HG03460 (cell line): Measurements from ENCODE around the gene PNMA1.
A peak's percentile ranks its signal among the peaks of the same experiment; 100 is the strongest.
"Not testable (repeated sequence)": the region's sequence is repeated elsewhere in the genome, so short reads cannot be mapped to it uniquely, and the experiment has no call there.

Source experiments
- ATAC-seq: cut with Tn5 transposase; IDR thresholded peaks from one replicate; pipeline ENCODE4 v1.9.1; 2021; ENCODE audit not compliant: unreplicated experiment

PNMA1 gene

DNA sequence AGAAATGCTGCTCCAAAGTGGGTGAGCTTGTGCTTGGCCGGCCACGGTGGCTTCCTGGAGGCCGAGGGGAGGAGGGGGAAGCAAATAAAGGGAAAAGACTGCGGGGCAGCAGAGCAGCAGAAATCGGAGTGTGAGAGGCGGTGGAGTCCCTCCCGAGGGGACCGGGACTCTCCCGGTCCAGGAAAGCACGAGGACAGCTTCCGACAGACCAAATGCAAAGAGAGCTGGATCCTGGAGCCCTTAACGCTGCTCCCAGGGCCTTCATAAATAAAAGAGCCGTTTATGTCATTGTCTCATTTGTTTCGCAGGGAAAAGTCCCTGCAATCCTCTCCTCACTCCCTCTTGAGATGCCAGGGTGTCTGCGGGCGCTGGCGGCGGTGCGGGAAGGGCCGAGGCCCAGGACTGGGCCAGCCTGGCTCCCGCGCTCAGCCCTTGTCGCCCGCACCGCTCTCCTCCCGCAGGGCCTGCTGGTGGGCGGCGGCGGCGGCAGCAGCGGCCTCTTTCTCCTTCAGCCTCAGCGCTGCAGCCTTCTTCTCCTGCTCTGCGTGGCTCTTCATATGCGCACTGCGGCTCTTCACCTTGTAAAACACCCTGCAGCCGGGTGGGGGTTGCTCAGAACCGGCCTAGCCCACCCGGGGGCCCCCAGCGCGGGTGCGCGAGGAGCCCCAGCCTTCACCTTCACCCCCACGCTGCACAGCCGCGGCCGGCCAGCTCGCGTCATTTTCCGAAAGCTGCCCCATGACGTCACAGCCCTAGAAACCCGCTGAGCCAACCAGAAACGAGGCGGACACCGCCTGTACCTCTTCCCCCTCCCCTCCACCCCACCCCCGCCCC is 4.5 kb upstream of the PNMA1 start:
- ATAC-seq = no peak

DNA sequence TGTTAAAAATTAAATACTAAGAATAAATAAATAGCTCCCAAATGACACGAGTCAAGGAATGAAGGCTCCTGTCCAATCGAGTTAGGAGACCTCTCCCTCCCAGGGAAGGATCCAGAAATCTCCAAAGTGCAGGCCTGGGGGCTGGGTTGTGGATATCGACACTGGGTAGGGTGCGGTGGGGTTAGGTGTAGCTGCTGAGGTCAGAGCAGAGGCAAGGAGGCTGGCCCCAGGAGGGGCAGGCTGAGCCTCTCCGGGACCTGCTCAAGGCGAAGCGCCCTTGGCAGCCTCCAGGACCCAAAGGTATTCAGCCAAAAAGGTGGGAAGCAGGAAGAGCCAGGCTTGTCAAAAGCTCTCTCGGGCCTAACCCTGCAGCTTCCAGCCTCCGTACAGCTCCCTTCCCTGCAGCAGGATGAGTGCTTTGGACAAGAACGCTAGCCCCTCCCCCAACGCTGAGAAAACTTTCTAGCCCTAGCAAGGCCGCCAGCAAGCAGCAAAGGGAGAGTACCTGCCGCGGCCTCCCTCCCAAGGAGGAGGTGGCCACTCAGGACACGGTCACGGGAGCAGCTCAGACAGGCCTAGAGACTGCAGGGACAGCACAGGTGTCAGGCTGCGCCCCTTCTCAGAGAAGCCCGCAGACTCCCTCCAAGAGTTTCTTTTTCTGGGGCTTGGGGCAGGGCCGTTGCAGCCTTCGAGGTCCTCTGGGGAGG is 3.7 kb upstream of the PNMA1 start:
- ATAC-seq = no peak

DNA sequence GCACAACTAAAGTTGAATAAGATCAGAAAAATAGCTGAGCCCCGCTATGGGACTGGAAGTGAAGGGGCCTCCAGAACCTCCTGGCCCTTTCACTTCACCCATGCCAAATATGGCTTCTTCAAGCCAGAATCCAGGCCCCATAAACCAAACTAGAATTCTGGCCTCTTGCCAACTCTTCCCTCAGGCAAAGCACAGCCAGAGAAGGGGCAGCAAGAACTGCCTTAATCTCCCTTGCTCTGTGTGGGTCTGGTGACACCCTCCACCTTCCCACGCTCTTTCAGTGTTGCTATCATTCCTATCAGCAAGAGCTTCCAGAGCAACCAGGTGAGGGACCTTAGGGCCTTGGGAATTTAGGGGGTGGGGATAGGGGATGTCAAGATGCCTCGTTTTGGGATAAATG is 3.1 kb upstream of the PNMA1 start:
- ATAC-seq = no peak

DNA sequence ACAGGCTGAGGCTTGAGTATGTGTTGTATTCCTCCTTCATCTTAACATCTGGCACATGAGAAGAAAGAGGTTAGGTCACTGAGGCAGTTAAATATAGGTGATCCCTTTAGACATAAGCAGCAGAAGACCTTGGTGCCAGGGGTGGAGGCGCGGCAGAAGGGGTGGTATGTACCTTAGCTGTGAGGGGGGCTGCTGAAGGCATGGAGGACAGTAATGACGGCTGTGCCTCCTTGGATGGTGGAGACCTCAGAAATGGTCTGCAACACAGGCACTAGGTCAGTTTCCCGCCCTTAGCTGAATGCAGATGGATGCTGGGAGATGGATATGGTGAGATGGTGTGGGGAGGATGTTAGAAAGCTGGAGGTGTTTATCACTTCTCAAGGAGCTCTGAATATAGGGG is 1.5 kb upstream of the PNMA1 start:
- ATAC-seq = no peak

DNA sequence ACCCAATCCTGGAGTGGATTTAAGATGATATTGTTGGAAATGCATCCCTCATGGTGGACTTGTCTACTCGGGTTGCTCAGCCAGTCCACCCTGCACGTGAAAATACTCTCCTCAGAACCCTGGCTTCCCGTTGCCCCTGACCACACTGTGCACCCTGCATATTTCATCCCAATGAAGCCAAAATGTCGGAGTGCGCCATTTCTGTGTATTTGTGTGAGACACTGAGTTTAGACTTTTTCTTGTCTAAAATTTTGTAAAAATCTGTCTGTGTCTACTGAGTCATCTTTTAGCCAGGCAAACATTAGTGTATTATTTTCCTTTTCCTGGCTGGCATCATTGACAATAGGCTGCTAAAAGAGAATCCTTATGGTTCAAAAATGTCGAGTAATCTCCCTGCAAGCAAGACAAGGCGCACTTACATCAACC is 485 bp upstream of the PNMA1 start:
- ATAC-seq = peak; percentile 6

DNA sequence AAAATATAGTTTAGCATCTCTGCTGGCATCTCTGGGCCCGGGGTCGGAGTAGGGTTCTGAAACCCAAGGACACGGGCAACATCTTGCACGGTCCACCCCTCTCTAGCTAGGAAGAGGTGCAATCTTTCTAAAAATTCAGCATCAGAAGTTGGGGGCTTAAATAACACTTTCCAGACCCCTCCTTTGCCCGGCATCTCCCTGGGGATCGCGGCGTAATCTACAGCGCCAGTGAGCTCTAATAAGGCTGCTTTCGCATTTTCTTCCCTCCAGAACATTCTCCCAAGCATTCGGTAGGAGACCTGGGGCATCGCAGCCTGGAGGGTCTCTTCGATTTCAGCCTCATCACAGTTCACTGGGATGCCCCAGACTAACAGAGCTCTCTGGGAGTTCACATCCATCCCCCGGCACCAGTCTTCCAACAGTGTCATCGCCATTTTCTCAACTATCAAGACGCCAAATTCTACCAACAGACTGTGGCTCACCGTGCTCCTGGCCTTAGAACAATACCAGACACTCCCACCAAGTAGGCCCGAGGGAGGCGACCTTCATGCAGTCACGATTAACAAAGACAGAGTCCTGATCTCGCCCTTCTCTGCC is 880 bp downstream of the PNMA1 start:
- no peak for ATAC-seq

DNA sequence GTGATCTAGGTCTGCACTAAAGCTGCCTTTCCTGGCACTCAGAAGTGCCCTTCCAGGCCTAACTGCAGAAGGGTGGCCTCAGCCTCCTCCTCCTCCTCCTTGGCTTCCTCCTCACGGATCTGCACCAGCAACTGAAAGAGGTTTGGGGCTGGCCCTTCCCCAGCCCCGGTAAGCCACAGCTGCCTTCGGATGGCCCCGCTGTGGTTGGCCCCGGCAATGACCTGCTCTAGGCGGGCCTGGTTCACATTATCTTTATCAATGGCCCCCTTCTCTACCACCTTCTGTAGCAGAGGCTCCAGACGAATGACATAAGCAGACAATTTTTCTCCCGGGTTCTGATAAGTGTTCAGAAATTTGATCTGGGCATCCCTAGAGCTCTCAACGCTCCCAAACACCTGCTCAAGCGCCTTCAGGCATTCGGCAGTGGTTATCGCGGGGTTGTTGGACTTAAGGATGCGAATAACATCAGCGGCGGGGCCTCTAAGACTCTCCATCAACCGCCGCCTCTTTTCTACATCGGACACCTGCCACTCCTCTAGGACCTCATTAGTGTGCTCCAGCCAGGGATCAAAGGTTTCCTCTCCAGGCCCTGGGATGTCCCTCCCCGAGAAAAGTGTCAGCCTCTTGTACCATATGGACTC is 1.5 kb downstream of the PNMA1 start:
- no peak for ATAC-seq

DNA sequence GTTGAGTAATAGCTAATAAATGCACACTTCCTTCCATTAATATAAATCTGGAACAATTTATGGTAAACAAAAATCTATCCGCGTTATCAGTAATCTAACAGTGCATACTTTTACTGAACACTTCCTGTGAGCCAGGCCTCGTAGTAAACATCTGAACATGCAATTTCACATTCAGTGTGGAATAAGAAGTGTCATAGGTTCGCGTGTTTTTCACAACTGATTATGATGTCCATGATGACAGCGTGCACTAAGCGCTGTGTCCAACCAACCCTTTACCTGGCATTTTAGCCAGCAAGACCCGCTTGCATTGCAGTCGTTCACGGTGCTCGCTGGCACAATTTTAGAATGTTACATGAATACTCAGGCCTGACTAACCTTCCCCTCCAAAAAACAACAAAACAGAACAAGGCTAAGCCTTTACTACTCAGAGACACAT is 2.1 kb downstream of the PNMA1 start:
- ATAC-seq = no peak

DNA sequence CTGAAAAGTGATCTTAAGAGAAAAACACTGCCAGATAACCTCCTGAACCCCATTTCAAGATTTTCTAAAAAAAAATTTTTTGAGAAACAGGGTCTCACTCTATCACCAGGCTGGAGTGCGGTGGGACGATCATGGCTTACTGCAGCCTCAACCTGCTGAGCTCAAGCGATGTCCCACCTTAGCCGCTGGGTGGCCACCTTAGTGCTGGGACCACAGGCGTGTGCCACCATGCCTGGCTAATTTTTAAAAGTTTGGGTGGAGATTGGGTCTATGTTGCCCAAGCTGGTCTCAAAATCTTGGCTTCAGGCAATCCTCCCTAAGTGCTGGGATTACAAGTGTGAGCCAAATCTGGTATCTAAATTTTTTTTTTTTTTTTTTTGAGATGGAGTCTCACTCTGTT is 3.4 kb downstream of the PNMA1 start:
- no peak for ATAC-seq

DNA sequence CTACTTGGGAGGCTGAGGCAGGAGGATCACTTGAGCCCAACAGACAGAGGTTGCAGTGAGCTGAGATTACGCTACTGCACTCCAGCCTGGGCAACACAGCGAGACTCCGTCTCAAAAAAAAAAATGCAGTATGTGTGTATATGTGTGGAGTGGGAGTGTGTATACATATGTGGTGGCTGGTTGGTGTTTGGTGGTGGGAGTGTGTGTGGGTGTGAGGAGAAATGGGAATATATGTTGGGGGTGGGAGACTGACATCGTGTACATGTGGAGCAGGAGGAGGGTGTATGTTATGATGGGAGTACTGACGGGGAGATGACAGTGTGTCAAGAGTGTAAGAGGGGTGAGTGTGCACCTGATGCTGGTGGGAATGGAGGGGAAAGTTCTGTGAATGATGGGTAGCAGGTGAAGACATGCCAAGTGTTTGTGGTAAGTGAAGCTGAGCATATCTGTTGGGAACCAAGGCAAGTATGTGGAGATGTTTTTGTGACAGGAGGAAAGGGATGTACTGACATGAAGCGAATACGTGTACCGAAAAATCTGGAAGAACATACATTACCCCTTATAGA is 4.2 kb downstream of the PNMA1 start:
- ATAC-seq = no peak

DNA sequence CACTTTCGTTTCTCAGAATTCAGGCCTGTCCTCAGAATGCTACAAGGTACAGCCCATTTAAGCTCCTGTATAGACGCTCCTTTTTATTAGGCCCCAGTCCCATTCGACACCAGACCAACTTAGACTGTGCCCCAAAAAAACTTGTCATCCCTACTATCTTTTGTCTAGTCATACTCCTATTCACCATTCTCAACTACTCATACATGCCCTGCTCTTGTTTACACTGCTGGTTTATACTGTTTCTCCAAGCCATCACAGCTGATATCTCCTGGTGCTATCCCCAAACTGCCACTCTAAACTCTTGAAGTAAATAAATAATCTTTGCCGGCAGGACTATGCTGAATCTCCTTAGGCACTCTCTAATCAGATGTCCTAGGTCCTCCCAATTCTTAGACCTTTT is 6.1 kb downstream of the PNMA1 start:
- not testable (repeated sequence) for ATAC-seq

DNA sequence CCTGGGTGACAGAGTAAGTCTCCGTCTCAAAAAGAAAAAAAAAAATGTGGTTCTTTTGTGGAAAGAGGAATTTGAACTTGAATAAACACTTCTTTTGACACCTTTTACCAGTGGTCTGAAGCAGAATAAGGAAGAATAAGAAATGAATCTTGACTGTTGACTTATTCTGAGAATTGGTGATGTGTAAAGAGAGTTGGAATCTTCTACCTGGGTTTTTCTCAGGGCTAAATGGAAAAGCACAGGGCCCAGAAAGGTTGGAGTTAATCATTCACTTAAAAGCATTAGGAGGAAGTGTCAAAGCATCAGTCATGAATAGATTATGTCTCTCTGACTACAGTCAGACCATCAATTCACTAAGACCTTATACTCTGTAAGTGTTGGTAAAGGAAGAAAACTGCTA is 13.9 kb downstream of the PNMA1 start:
- ATAC-seq = peak; percentile 52

DNA sequence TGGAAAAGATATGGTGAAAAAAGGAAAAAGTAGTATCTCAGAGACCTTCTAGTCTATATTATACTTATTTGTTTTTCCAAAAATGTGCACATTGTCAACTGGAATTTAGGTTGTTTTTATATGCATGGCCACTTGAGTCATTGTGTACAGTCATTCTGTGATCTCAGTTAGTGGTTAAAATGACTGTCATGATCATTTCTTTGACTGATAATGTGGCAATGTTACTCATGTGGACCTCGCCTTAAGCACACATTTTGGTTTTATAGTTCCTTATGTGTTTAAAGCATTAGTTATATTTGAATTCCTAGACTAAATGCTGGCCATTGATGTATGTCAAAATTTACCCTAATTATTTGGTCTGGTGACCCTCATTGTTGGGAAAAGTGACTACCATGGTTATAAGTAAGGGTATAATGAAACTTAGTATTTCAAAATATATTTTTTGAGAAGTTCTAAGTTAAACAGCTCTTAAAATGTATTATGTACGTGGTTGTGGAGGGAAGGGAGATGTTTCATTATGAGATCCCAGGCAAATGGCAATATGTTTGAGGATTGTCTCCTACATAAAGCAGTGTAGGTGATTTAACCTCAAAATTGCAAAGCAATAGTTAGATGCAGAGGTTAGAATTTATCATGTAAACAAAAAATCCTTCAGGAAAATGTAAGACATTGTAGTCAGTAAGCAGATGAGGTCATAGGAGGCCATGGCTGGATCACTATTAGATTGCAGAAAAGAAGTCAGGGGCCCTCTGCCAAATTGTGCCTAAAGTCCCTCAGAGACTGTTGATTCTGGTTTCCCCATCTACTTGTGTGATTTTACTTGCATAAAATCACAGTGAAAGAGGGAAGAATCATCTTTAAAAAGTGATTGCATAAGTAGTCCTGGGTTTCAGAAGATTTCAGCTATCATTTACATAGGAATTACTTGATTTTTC is 17.5 kb downstream of the PNMA1 start:
- peak; percentile 74 for ATAC-seq

DNA sequence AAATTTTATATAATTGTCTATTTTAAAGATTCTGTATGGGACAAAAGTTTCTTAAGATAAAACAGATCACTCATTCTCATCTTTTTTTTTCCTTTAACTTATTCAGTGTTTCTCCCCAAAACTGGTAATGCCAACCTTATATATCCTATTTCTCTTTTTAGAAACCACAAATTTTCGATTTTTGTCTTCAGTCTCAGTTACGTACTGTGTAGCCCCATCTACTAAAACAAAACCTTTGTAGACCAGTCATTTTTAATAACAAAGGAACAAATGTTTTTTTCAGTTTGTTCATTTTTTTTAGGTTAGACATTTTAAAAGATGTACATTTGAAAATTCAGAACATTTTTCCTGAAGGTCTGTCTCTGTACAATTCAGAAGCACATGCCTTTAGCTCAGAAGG is 18.2 kb downstream of the PNMA1 start:
- ATAC-seq = peak; percentile 41

DNA sequence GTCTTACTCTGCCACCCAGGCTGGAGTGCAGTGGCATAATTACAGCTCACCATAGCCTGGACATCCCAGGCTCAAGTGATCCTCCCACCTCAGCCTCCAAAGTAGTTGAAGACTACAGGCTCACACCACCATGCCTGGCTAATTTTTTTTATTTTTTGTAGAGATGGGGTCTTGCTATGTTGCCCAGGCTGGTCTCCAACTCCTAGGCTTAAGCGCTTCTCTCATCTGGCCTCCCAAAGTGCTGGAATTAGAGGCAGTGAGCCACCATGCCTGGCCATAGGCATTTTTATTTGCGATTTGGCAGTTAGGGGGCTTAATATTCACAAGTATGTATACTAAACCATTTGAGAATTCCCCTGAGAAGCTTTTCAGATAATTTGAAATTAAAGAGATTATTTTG is 19.1 kb downstream of the PNMA1 start:
- ATAC-seq = no peak

DNA sequence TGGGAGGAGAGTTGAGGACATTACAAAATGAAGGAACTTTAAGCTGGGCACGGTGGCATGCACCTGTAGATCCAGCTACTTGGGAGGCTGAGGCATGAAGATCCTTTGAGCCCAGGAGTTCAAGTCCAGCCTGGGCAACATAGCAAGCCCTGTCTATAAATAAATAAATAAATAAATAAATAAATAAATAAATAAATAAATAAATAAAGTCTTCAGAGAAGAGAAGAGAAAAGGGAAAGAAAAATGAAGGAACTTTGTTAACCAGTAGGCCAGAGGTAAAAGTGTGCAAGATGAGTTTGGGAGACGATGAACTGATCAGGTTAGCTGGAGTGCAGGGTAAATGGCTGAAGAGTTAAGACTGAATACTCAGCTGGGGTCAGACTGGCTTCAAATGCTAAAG is 20.1 kb downstream of the PNMA1 start:
- ATAC-seq = no peak

DNA sequence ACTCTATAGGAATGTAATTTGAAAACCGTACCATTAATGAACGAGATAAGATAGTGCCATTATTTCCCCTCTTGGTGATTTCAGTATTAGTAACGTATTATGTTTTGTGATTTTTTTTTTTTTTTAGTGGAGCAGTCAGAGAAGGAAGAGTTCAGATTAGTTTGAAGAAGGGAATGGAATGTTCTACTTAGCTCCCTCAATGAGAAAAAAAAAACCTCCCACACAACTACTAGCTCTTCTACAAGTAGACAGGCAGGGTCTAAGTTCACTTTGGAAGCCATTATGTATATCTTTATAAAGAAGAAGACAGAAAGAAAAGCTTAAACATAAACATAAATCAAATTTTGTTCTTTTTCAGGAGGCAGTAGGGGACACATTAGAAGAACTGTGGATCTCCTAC is 27.3 kb downstream of the PNMA1 start:
- no peak for ATAC-seq

DNA sequence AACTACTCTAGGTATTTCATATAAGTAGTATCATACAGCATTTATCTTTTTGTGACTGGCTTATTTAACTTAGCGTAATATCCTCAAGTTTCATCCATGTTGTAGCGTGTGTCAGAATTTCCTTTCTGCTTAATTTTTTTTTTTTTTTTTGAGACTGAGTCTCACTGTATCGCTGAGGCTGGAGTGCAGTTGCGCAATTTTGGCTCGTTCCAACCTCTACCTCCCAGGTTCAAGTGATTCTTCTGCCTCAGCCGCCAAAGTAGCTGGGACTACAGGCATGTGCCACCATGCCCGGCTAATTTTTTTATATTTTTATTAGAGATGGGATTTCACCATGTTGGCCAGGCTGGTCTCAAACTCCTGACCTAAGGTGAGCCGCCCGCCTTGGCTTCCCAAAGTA is 28.9 kb downstream of the PNMA1 start:
- no peak for ATAC-seq

DNA sequence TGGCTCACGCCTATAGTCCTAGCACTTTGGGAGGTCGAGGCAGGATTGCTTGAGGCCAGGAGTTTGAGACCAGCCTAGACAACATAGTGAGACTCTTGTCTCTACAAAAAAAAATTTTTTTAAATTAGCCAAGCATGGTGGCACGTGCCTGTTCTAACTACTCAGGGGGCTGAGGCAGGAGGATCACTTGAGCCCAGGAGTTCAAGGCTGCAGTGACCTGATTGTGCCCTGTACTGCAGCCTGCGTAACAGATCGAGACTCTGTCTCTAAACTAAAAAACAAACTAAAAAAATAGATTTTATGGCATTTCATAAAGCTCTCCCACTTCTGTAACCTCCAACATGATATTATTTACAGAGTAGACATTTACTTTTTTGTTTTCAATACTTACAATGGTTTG is 29.6 kb downstream of the PNMA1 start:
- no peak for ATAC-seq

DNA sequence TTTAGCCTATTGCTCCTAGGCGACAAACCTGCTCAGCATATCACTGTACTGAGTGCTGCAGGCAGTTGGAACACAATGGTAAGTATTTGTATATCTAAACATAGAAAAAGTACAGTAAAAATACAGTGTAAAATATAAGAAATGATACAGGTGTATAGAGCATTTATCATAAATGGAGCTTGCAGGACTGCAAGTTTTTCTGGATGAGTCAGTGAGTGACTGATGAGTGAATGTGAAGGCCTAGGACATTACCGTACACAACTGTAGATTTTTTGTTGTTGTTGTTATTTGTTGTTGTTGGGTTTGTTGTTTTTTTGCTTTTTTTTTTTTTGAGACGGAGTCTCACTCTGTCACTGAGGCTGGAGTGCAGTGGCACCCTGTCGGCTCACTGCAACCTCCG is 33.4 kb downstream of the PNMA1 start:
- ATAC-seq = no peak
